ENCODE data around the gene HINT1. TPM values are rescaled to one million over a fixed set of nuclear protein-coding genes. Genes with fewer than 3 reads are reported as not detected.
"Not testable (repeated sequence)": the region's sequence is repeated elsewhere in the genome, so short reads cannot be mapped to it uniquely, and the experiment has no call there.

Gene HINT1
- total RNA-seq, 1 donor from 2014 or later = 282 TPM

DNA sequence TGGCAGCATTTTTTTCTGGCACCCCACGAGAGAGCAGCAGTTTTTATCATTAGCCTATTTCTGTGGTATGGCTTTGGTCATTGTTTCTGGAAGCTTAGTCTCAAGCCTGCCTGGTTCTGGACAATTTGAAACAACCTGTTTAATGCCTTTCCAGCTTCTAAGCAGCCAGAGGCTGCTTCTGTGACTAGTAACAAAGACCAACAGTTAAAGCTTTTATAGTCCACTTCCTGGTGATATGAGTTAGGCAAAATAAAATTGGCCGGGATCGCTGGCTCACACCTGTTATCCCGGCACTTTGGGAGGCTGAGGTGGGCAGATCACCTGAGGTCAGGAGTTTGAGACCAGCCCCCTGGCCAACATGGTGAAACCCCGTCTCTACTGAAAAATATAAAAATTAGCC lies 29.7 kb upstream of the HINT1 start:
- Mint-ChIP-seq H3K4me3 (no peak overlapping the region), H3K36me3 (ENCODE audit: low read depth) (peaks cover 12% of the 10 kb centered on the region), H3K4me1 (peaks cover 5% of the 10 kb centered on the region), H3K27ac (no peak overlapping the region), H3K27me3 (no peaks in the 10 kb centered on the region), H3K9me3 (no peaks in the 10 kb centered on the region)
- intact Hi-C loops (cut with micrococcal nuclease) = no loop called here
- no peak for DNase-seq

DNA sequence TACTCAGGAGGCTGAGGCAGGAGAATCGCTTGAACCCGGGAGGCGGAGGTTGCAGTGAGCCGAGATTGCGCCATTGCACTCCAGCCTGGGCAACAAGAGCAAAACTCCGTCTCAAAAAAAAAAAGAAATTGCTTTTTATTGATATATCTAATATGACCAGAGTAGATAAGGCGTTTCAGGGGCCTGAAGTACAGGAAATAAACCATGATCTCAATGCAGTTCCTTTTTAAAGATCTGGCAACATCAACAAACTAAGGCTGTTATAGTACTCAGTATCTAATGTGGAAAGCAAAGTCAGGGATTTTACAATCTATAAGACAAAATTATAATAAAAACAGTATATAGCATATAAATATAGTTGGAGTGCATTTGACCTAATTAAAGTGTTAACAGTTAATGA lies 28.8 kb upstream of the HINT1 start:
- H3K9me3 Mint-ChIP-seq; H3K27ac Mint-ChIP-seq; H3K27me3 Mint-ChIP-seq; H3K4me3 Mint-ChIP-seq; intact Hi-C loops (cut with micrococcal nuclease); DNase-seq; H3K4me1 Mint-ChIP-seq: not testable (repeated sequence)
- peaks cover 17% of the 10 kb centered on the region for H3K36me3 Mint-ChIP-seq (ENCODE audit: low read depth)

GRCh38 chr5:131193106-131193505 lies 28.1 kb upstream of the HINT1 start:
- Mint-ChIP-seq H3K4me3 (no peak overlapping the region), H3K36me3 (ENCODE audit: low read depth) (peaks cover 19% of the 10 kb centered on the region), H3K27ac (no peak overlapping the region), H3K9me3 (no peaks in the 10 kb centered on the region), H3K4me1 (peaks cover 5% of the 10 kb centered on the region), H3K27me3 (no peaks in the 10 kb centered on the region)
- DNase-seq = no peak
- intact Hi-C loops (cut with micrococcal nuclease) = no loop called here

DNA sequence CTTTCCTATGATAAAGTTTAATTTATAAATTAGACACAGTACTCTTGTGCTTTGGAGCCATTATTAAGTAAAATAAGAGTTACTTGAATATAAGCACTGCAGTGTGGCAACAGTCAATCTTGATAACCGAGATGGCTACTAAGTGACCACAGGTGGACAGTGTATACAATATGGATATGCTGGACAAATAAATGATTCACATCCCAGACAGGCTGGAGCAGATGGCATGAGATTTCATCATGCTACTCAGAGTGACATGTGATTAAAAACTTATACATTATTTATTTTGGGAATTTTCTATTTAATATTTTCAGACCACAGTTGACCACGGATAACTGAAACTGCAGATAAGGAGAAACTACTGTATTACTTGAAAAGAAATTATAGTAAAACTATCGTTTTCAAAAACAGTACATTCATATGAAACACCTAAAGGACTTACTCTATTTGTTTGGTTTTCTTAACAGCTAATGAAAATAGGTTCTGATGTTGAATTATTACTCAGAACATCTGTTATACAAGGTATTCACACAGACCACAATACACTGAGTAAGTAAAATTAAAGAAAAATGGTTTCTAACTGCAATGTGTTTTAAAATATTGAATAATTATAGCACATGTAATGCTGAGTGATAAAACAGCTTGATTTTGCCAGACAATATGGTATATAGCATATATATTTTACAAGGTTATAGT lies 21.7 kb upstream of the HINT1 start:
- H3K4me1 Mint-ChIP-seq = peaks cover 8% of the 10 kb centered on the region
- H3K27ac Mint-ChIP-seq = no peak overlapping the region
- H3K4me3 Mint-ChIP-seq = no peak overlapping the region
- no peaks in the 10 kb centered on the region for H3K27me3 Mint-ChIP-seq
- DNase-seq = no peak
- peaks cover 27% of the 10 kb centered on the region for H3K36me3 Mint-ChIP-seq (ENCODE audit: low read depth)
- no peaks in the 10 kb centered on the region for H3K9me3 Mint-ChIP-seq
- intact Hi-C loops (cut with micrococcal nuclease) = no loop called here

GRCh38 chr5:131185523-131186104 lies 20.6 kb upstream of the HINT1 start:
- H3K27ac Mint-ChIP-seq = no peak overlapping the region
- DNase-seq = peak; percentile 37
- no peak overlapping the region for H3K4me3 Mint-ChIP-seq
- peaks cover 24% of the 10 kb centered on the region for H3K36me3 Mint-ChIP-seq (ENCODE audit: low read depth)
- no peaks in the 10 kb centered on the region for H3K27me3 Mint-ChIP-seq
- H3K9me3 Mint-ChIP-seq = no peaks in the 10 kb centered on the region
- H3K4me1 Mint-ChIP-seq = peaks cover 8% of the 10 kb centered on the region
- intact Hi-C loops (cut with micrococcal nuclease) = no loop called here

DNA sequence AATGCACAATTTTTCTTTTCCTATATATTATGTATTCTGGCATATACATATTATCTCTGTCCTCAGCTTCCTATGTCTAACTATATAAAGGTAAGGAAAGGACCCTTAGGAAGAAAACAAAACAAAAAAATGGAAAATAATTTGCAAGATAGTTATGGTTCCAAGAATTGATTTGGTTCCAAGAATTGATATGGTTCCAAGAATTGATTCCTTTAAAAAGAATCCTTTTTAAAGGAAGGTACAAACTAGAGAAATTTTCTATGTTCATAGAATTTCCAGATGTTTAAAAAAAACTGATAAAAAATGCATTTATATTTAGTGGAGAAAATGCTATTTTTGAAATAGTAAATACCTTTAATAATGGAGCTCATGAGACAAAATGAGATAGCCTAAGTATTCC lies 17.8 kb upstream of the HINT1 start:
- intact Hi-C loops (cut with micrococcal nuclease) = no loop called here
- no peak for DNase-seq
- Mint-ChIP-seq H3K27ac (no peak overlapping the region), H3K9me3 (no peaks in the 10 kb centered on the region), H3K27me3 (no peaks in the 10 kb centered on the region), H3K4me1 (peaks cover 12% of the 10 kb centered on the region), H3K36me3 (ENCODE audit: low read depth) (peaks cover 20% of the 10 kb centered on the region), H3K4me3 (no peak overlapping the region)

DNA sequence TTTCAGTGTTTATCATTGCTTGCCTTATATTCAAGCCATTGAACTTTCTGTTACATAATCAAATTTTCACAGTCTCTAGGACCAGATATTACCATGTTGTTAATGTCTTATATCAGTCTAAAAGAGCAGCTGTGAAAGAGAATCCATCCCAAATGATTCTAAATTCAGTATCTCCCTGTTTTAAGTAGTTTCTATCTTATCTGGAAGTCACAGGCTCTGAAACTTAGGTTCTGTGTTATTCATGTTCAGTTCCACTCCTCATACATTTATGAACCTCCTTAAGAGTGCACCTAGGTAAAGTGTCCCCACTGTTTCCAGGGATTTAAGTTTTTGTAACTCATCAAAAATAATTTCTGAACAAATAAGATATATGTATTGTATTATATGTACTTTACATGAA lies 15.4 kb upstream of the HINT1 start:
- intact Hi-C loops (cut with micrococcal nuclease) = no loop called here
- DNase-seq = no peak
- Mint-ChIP-seq H3K4me1 (peaks cover 13% of the 10 kb centered on the region), H3K9me3 (no peaks in the 10 kb centered on the region), H3K4me3 (no peak overlapping the region), H3K36me3 (ENCODE audit: low read depth) (peaks cover 27% of the 10 kb centered on the region), H3K27me3 (no peaks in the 10 kb centered on the region), H3K27ac (no peak overlapping the region)

- Mint-ChIP-seq H3K36me3 (ENCODE audit: low read depth) (peaks cover 7% of the 10 kb centered on the region), H3K27me3 (no peaks in the 10 kb centered on the region), H3K4me1 (peaks cover 42% of the 10 kb centered on the region), H3K9me3 (no peaks in the 10 kb centered on the region), H3K4me3 (peak overlapping the region; percentile 100), H3K27ac (peak overlapping the region; percentile 97)
- intact Hi-C loops (cut with micrococcal nuclease) = loop anchor here (2.0 kb wide), 2 partner anchors 37 to 463 kb away; partner anchors contain the start of gene RAPGEF6
- peak; percentile 77 for DNase-seq
Observed at GRCh38 chr5:131171276-131171810, 6.3 kb upstream of the HINT1 start.

- DNase-seq = peak; percentile 99
- Mint-ChIP-seq H3K4me3 (peak within 1 kb of the TSS; percentile 100), H3K4me1 (peaks cover 45% of the 10 kb centered on the region), H3K36me3 (ENCODE audit: low read depth) (peaks cover 7% of the 10 kb centered on the region), H3K27ac (peak within 1 kb of the TSS; percentile 97), H3K27me3 (no peaks in the 10 kb centered on the region), H3K9me3 (no peaks in the 10 kb centered on the region)
- intact Hi-C loops (cut with micrococcal nuclease) = loop anchor here (1.0 to 2.0 kb wide), 5 partner anchors 38 to 464 kb away; partner anchors contain the start of gene RAPGEF6
Observed at GRCh38 chr5:131170540-131171275, 5.7 kb upstream of the HINT1 start, which contains the start of gene LYRM7. Gene LYRM7 (plus strand): TSS chr5:131170944. CDS start chr5:131171021, 77 bp downstream.

DNA sequence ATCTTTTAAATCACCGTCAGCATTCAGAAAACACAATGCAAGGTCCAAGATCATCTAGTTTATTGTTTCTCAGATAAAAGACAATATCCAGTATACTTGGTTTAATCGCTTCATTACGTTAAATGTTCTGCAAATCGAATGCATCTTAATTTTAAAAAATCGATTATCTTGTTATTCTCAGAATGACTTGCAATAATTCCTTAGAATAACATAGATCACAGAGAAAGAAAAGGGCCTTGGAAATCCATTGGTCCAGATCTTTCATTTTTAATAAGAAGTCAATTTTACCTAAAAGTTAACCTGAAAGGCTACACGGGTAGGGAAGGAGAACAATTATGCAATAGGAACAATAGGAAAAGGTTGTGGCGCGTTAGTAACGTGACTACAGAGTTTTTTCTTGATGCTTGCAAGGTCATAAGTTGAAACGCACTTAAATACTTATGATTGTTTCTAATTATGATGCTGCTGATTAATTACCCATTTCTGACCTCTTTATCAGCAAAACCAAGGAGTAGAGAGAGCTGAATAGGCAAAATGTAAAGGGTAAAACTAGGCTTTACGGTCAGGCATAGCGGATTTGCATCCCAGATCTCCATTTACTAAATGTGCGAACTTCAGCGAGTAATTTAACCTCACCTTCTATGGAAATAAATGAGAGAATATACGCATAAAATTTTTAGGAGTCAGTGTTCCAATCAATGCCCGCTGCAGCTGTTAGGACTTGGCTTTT lies 4.9 kb upstream of the HINT1 start:
- H3K4me1 Mint-ChIP-seq = peaks cover 49% of the 10 kb centered on the region

DNA sequence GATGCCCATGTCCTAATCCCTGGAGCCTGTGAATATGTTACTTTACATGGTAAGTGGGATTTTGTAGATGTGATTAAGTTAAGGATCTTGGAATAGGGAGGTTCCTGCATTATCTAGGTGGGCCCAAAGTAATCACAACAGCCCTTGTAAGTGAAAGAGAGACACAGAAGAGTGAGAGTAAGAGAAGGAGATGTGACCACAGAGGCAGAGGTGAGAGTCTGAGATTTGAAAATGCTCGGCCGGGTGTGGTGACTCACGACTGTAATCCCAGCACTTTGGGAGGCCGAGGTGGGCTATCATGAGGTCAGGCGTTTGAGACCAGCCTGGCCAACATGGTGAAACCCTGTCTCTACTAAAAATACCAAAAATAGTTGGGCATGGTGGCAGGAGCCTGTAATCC lies 2.6 kb upstream of the HINT1 start:
- no peak overlapping the region for H3K27ac Mint-ChIP-seq

More for the DNA sequence above, 4.9 kb upstream of the HINT1 start:
- intact Hi-C loops (cut with micrococcal nuclease) = loop anchor here (1.0 to 2.0 kb wide), 5 partner anchors 39 to 465 kb away; partner anchors contain the start of gene RAPGEF6
- peaks cover 8% of the 10 kb centered on the region for H3K36me3 Mint-ChIP-seq (ENCODE audit: low read depth)
- no peaks in the 10 kb centered on the region for H3K9me3 Mint-ChIP-seq
- peak overlapping the region; percentile 100 for H3K4me3 Mint-ChIP-seq
- peak overlapping the region; percentile 97 for H3K27ac Mint-ChIP-seq
- no peak for DNase-seq
- H3K27me3 Mint-ChIP-seq = no peaks in the 10 kb centered on the region

GRCh38 chr5:131164191-131165118 lies 601 bp downstream of the HINT1 start:
- H3K9me3 Mint-ChIP-seq = no peaks in the 10 kb centered on the region
- peak overlapping the region; percentile 100 for H3K27ac Mint-ChIP-seq
- peak; percentile 92 for DNase-seq
- H3K27me3 Mint-ChIP-seq = no peaks in the 10 kb centered on the region
- H3K4me1 Mint-ChIP-seq = peaks cover 42% of the 10 kb centered on the region
- H3K4me3 Mint-ChIP-seq = peak overlapping the region; percentile 99
- H3K36me3 Mint-ChIP-seq (ENCODE audit: low read depth) = peaks cover 44% of the 10 kb centered on the region
- intact Hi-C loops (cut with micrococcal nuclease) = loop anchor here (1.0 to 2.0 kb wide), 3 partner anchors 99 to 253 kb away; no protein-coding TSS in a partner anchor

More for the DNA sequence above, 2.6 kb upstream of the HINT1 start:
- H3K4me1 Mint-ChIP-seq = peaks cover 45% of the 10 kb centered on the region
- peak; percentile 54 for DNase-seq
- no peaks in the 10 kb centered on the region for H3K27me3 Mint-ChIP-seq
- H3K9me3 Mint-ChIP-seq = no peaks in the 10 kb centered on the region
- peaks cover 16% of the 10 kb centered on the region for H3K36me3 Mint-ChIP-seq (ENCODE audit: low read depth)
- intact Hi-C loops (cut with micrococcal nuclease) = no loop called here
- no peak overlapping the region for H3K4me3 Mint-ChIP-seq

Measured in activated CD4-positive, alpha-beta T cell treated with anti-CD3 and anti-CD28 coated beads, Interleukin-2, amount 10 ng/mL, durations not matched to agents 24 days and 14 days (primary cell).